Uterus (tissue), 4 donors: ENCODE measurements around the gene TFPI. TPM values are rescaled to one million over a fixed set of nuclear protein-coding genes. Genes with fewer than 3 reads are reported as not detected.

Experiments
- DNase-seq, 2 donors: peaks; one replicate each; pipeline ENCODE4 v3.0.0-alpha.2; 2019 to 2020
- H3K27ac ChIP-seq, 2 donors: fragments of 200-600 bp; sonication (generic); 1 replicate in 1 of 2; 2 replicates in 1 of 2; pipeline ENCODE4 v1.5.1; 2016 to 2018
- H3K27me3 ChIP-seq, 2 donors: fragments of 200-600 bp; sonication (generic); one replicate each; pipeline ENCODE4 v1.5.1; 2018 to 2019; ENCODE audit warnings: control low read depth in 1 of 2
- H3K36me3 ChIP-seq, 2 donors: fragments of 200-600 bp; sonication (generic); one replicate each; pipeline ENCODE4 v1.5.1; 2019; ENCODE audit warnings: control low read depth in 1 of 2
- H3K4me1 ChIP-seq, 2 donors: fragments of 200-600 bp; sonication (generic); one replicate each; pipeline ENCODE4 v1.5.1; 2018 to 2019; ENCODE audit warnings: control low read depth in 1 of 2
- H3K4me3 ChIP-seq, 2 donors: fragments of 200-600 bp; sonication (generic); 1 replicate in 1 of 2; 2 replicates in 1 of 2; pipeline ENCODE4 v1.5.1; 2018 to 2019; ENCODE audit warnings: mild to moderate bottlenecking in 1 of 2
- H3K9me3 ChIP-seq, 2 donors: fragments of 200-600 bp; sonication (generic); one replicate each; pipeline ENCODE4 v1.5.1; 2019; ENCODE audit warnings: control low read depth in 1 of 2
- CTCF ChIP-seq, 4 experiments: fragments of 200-600 bp in 2 of 4; fragments of 450-650 bp in 2 of 4; sonication (generic) in 2 of 4; IDR thresholded peaks; one replicate each; pipeline ENCODE4 v1.5.1; 2016 to 2019; ENCODE audit warnings: antibody characterized with exemption in 4 of 4, mild to moderate bottlenecking in 2 of 4, moderate library complexity in 1 of 4
- POLR2A ChIP-seq, 2 donors: fragments of 450-650 bp; IDR thresholded peaks; one replicate each; pipeline ENCODE4 v1.6.1; 2016; ENCODE audit warnings: antibody characterized with exemption in 2 of 2, mild to moderate bottlenecking in 1 of 2, moderate library complexity in 1 of 2
- intact Hi-C: fragments of 100-400 bp; cut with DNase I; formaldehyde crosslinking; loops from one replicate; pipeline ENCODE4 v1.15.1; 2023; ENCODE audit warnings: low total_unique reads
- total RNA-seq, 4 donors: library from RNA; depleted of rRNA in 3 of 4; stranded (reverse); fragments of >200 nt in 3 of 4; gene quantifications; one replicate each; pipeline versions ENCODE4 v1.1.0 to v1.2.4, GENCODE V29; 2014 to 2023
- donor health status: DM: yes; HTN: yes; CAD: no.

The TFPI gene
- total RNA-seq, 4 donors from 2014 or later: 88.5 to 135 (median 99.2) TPM

GRCh38 chr2:187440101-187440675 is 114.0 kb downstream of the TFPI start:
- Histone ChIP-seq H3K4me3 (no peak overlapping the region), H3K27me3 (no peaks in the 10 kb centered on the region), H3K36me3 (no peaks in the 10 kb centered on the region), H3K4me1 (no peaks in the 10 kb centered on the region), H3K9me3 (no peaks in the 10 kb centered on the region), H3K27ac (peak overlapping the region in 1 of 2 donors; percentile 25)
- no peak for DNase-seq
- intact Hi-C loops: no loop called here
- TF ChIP-seq CTCF (IDR thresholded peaks at IDR 0.05) (no peak), POLR2A (IDR thresholded peaks at IDR 0.05) (no peak)

DNA sequence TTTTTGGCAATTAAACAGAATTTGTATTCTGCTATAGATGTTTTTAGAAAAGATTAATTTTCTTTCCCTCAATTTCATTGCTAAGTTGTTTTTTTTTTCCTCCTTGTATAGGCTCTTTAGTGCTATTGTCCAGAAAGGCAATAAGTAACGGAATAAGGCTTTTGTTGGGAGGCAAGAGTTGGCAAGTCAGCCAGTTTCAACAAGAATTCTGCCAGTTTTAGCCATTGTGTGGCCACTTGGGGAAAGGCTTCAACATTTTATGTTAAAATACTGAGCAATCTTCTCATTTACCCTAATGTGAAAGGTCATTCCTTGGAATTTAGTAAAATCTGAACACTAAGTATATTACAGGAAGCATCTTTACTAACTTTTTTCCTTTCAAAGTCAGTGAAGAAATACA is 115.8 kb downstream of the TFPI start:
- H3K36me3 ChIP-seq: no peaks in the 10 kb centered on the region
- no peaks in the 10 kb centered on the region for H3K4me1 ChIP-seq
- intact Hi-C loops: no loop called here
- TF ChIP-seq CTCF (IDR thresholded peaks at IDR 0.05) (no peak), POLR2A (IDR thresholded peaks at IDR 0.05) (no peak)
- H3K4me3 ChIP-seq: no peak overlapping the region
- H3K9me3 ChIP-seq: no peaks in the 10 kb centered on the region
- DNase-seq: no peak
- no peaks in the 10 kb centered on the region for H3K27me3 ChIP-seq
- H3K27ac ChIP-seq: peak overlapping the region in 1 of 2 donors; percentile 56

DNA sequence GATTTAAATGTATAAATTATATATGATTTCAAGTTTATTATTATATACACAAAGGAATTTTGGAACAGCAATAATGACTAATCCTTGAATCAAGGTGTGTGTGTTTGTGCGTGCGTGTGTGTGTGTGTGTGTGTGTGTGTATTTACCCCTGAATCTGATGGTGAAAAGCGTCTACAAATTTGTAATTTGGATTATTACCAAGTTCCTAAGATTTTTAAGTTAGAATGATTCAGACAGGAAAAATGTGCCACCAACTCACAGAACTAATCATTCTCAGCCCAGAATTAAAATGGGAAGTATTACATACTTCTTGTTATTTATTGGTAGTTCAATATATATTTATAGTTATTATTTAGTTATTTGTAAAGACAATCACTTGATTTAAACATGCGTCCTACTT is 118.5 kb downstream of the TFPI start:
- H3K4me3 ChIP-seq: no peak overlapping the region
- TF ChIP-seq CTCF (IDR thresholded peaks at IDR 0.05) (no peak), POLR2A (IDR thresholded peaks at IDR 0.05) (no peak)
- intact Hi-C loops: no loop called here
- no peaks in the 10 kb centered on the region for H3K9me3 ChIP-seq
- no peaks in the 10 kb centered on the region for H3K36me3 ChIP-seq
- no peak for DNase-seq
- no peaks in the 10 kb centered on the region for H3K4me1 ChIP-seq
- H3K27ac ChIP-seq: peak overlapping the region in 1 of 2 donors; percentile 25
- H3K27me3 ChIP-seq: no peaks in the 10 kb centered on the region

GRCh38 chr2:187435078-187435477 is 119.2 kb downstream of the TFPI start:
- no peak for DNase-seq
- Histone ChIP-seq H3K36me3 (no peaks in the 10 kb centered on the region), H3K27me3 (no peaks in the 10 kb centered on the region), H3K4me1 (no peaks in the 10 kb centered on the region), H3K27ac (peak overlapping the region in 1 of 2 donors; percentile 26), H3K4me3 (no peak overlapping the region), H3K9me3 (no peaks in the 10 kb centered on the region)
- TF ChIP-seq CTCF (IDR thresholded peaks at IDR 0.05) (no peak), POLR2A (IDR thresholded peaks at IDR 0.05) (no peak)
- intact Hi-C loops: no loop called here

DNA sequence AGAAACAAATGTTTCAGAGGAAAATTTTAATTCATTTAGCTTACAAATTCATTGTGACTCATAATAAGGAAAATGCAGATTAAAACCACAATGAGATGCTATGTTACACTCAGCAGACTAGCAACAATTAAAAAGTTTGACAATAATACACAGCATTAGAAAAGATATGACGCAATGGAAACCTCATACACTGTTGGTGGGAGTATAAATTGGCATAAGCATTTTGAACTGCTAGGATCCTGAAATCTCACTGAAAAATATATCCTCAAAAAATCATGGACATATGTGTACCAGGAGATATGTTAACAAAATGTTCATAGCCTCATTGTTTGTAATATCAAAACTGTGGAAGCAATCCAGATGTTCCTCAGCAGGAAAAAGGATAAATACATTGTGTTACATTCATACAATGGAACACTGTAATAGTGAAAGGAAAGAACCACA is 119.9 kb downstream of the TFPI start:
- Histone ChIP-seq H3K27ac (peak overlapping the region in 1 of 2 donors; percentile 1), H3K9me3 (no peaks in the 10 kb centered on the region), H3K4me3 (no peak overlapping the region), H3K36me3 (no peaks in the 10 kb centered on the region), H3K27me3 (no peaks in the 10 kb centered on the region), H3K4me1 (no peaks in the 10 kb centered on the region)
- no peak for DNase-seq
- intact Hi-C loops: no loop called here
- no peak for TF ChIP-seq CTCF (IDR thresholded peaks at IDR 0.05)
- TF ChIP-seq POLR2A (IDR thresholded peaks at IDR 0.05): no peak
